Natural killer cell treated with Interleukin-12 subunit alpha and Interleukin-12 subunit beta and Interleukin-15 and Interleukin-18, amount 100 ng/mL, for 72 hours (primary cell): Measurements from ENCODE around the gene ANKRD1. TPM values are rescaled to one million over a fixed set of nuclear protein-coding genes. Genes with fewer than 3 reads are reported as not detected.
"Not testable (repeated sequence)": the region's sequence is repeated elsewhere in the genome, so short reads cannot be mapped to it uniquely, and the experiment has no call there.

ENCODE experiments used
- ATAC-seq, 2 donors: fragments of 150-1000 bp; cut with Tn5 transposase in 1 of 2; sonication (Bioruptor Pico), chemical (Tn5 transposase) in 1 of 2; 2 replicates each; pipeline ENCODE4 v1.10.0; 2021
- DNase-seq: peaks from one replicate; pipeline ENCODE4 v3.0.0; 2022; ENCODE audit warnings: low spot score
- H3K27ac Mint-ChIP-seq, 2 donors: 1 replicate in 1 of 2; 2 replicates in 1 of 2; pipeline ENCODE4 v1.8.0; 2022; ENCODE audit warnings: mixed read lengths in 2 of 2, mild to moderate bottlenecking in 1 of 2, moderate library complexity in 1 of 2
- H3K27me3 Mint-ChIP-seq, 2 donors: 1 replicate in 1 of 2; 2 replicates in 1 of 2; pipeline ENCODE4 v1.8.0; 2022; ENCODE audit warnings: mixed read lengths in 2 of 2
- H3K36me3 Mint-ChIP-seq: one replicate; pipeline ENCODE4 v1.8.0; 2022; ENCODE audit warnings: mixed read lengths
- H3K4me1 Mint-ChIP-seq, 2 donors: 1 replicate in 1 of 2; 2 replicates in 1 of 2; pipeline ENCODE4 v1.8.0; 2022; ENCODE audit warnings: low read depth in 2 of 2, mixed read lengths in 2 of 2, mild to moderate bottlenecking in 1 of 2
- H3K4me3 Mint-ChIP-seq: one replicate; pipeline ENCODE4 v1.8.0; 2022; ENCODE audit warnings: mixed read lengths
- H3K9me3 Mint-ChIP-seq: 2 replicates; pipeline ENCODE4 v1.8.0; 2022; ENCODE audit warnings: mixed read lengths
- total RNA-seq, 2 donors: library from RNA; stranded (reverse); gene quantifications; one replicate each; pipeline ENCODE4 v1.2.3, GENCODE V29; 2022

Gene ANKRD1
- total RNA-seq, 2 donors from 2014 or later, result not detected

DNA sequence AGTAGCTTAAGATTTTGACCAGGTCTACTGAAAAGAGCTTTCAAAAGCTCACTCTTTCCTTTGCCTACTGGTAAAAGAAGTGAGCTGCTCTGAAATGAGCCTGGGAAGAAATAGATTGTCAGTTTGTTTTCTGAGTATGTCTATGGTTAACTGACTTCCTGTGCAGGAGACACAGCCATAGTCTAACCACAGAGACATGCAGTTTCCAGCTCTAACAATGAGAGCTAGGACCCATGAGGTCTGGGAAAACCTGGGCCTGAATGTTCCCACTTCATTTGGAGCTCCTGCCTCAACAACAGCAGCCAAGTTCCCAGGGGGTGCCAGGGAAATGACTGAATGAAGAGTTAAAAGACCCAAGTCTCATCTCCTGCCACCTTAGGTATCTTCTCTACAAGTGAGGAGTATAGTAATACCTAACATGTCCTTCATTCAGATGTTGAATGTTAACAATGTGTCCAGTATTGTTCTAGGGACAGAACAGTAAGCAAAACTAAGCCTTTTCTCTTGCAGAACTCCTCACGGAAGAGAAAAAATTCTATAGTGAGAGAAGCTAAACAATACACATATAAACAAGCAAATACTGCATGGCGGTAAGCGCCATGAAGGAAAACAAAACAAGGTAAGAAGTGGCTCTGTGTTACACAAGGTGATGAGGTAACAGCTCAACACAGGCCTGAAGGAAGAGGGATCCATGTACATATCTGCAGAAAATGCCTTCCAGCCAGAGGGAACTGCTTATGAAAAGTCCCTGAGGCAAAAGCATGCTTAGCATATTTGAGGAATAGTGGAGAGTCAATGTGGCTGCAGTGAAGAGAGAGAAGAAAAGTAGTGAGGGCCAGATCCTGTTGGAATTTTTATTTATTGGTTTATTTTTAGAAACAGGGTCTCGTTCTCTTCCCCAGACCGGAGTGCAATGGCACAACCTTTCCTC, 26.4 kb upstream of the ANKRD1 start:
- H3K27ac Mint-ChIP-seq, result no peak overlapping the region
- H3K4me3 Mint-ChIP-seq, result no peak overlapping the region
- DNase-seq (no peak), ATAC-seq (peak in 1 of 2 donors; percentile 6)
- peaks cover 4 to 19% of the 10 kb centered on the region in 2 donors for H3K27me3 Mint-ChIP-seq
- H3K36me3 Mint-ChIP-seq, result peaks cover 2% of the 10 kb centered on the region
- no peaks in the 10 kb centered on the region for H3K9me3 Mint-ChIP-seq
- no peaks in the 10 kb centered on the region for H3K4me1 Mint-ChIP-seq

DNA sequence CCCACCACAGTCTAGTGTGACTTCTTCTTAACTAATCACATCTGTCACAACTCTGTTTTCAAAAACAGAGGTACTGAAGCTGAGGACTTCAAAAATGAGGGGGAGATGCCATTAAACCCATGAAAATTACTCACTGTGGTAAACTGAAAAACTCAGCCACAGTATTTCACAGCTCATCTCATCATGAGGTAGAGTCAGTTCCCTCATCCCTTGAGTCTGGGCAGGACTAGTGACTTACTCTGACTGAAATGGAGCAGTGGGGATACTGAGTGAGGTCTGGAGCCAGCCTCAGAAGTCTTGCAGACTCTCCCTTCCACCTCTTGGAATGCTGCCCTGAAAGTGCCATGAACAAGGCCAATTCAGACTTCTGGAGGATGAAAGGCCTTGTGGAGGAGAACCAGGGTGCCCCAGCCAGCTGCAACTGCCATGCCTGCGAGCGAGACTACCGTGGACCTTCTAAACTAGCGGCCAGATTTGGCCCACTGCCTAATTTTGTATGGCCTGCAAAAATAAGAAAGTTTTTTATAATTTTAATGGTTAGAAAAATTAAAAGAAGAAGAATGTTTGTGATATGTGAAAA, 24.7 kb upstream of the ANKRD1 start:
- Mint-ChIP-seq H3K27me3 (peaks cover 4 to 6% of the 10 kb centered on the region in 2 donors), H3K36me3 (no peaks in the 10 kb centered on the region), H3K9me3 (no peaks in the 10 kb centered on the region), H3K27ac (no peak overlapping the region), H3K4me3 (no peak overlapping the region), H3K4me1 (no peaks in the 10 kb centered on the region)
- no peak for ATAC-seq
- DNase-seq, result no peak

DNA sequence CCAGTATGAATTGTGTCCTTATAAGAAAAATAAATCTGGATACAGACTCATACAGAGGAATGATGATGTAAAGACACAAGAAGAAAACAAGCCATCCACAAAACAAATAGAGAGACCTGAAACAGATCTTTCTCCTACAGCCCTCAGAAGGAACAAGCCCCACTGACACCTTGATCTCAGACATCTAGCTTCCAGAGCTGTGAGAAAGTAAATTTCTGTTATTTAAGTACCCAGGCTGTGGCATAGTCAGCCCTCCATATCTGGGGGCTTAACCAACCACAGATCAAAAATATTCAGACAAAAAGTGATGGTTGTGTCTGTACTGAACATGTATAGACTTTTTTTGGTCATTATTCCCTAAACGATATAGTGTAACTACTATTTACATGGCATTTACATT, 23.9 kb upstream of the ANKRD1 start:
- Mint-ChIP-seq H3K9me3 (no peaks in the 10 kb centered on the region), H3K4me1 (no peaks in the 10 kb centered on the region), H3K36me3 (no peaks in the 10 kb centered on the region), H3K27ac (no peak overlapping the region), H3K27me3 (peaks cover 4 to 6% of the 10 kb centered on the region in 2 donors), H3K4me3 (no peak overlapping the region)
- no peak for DNase-seq
- no peak for ATAC-seq

DNA sequence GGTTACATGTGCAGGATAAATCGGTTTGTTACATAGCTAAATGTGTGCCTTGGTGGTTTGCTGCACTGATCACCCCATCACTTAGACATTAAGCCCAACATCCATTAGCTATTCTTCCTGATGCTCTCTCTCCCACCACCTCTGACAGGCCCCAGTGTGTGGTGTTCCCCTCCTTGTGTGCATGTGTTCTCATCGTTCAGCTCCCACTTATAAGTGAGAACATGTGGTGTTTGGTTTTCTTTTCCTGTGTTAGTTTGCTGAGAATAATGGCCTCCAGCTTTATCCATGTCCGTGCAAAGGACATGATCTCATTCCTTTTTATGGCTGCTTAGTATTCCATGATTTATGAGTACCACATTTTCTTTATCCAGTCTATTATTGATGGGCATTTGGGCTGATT, 22.1 kb upstream of the ANKRD1 start:
- not testable (repeated sequence) for ATAC-seq

DNA sequence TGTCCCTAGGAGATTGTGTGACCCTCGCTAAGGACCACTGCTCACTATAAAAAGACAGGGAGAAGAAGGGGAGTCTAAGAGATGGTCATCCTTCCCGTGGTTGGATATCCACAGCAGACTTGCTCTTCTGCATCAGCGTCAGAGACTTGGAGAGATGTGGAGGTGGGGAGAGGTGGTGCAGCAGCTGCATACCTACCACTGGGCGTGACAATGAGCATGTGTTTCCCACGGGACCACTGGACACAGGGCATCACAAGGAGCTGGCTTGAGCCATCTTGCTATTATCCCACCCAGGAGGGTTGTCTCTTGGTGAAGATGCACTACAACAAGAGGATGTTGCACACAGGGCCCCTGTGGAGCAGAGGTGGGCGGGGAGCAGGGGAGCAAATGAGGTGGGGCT, 18.8 kb upstream of the ANKRD1 start:
- Mint-ChIP-seq H3K9me3 (no peaks in the 10 kb centered on the region), H3K36me3 (no peaks in the 10 kb centered on the region), H3K27ac (no peak overlapping the region), H3K4me3 (no peak overlapping the region), H3K4me1 (no peaks in the 10 kb centered on the region), H3K27me3 (peaks cover 11 to 20% of the 10 kb centered on the region in 2 donors)
- ATAC-seq (no peak), DNase-seq (no peak)

More for the DNA sequence above, 22.1 kb upstream of the ANKRD1 start:
- H3K4me3 Mint-ChIP-seq, H3K9me3 Mint-ChIP-seq, H3K27me3 Mint-ChIP-seq, H3K4me1 Mint-ChIP-seq, DNase-seq, H3K36me3 Mint-ChIP-seq, H3K27ac Mint-ChIP-seq: not testable (repeated sequence)

DNA sequence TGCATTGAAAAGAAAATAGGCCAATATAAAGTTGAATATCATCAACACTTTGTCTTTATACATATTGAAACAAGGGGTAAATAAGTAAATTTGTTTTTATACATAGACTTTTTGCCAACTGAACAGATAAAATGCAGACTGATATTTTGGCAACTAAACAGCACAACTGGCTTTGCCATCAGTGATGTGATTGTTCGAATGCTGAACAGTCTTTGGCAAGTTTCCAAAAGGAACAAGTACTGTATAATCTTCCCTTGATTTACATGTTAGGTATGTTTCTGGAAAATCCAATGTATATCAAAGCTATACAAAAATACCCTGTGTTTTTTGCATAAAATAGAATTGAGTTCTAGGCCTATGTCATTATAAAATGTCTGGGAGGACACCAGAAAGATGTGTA, 18.2 kb upstream of the ANKRD1 start:
- DNase-seq (no peak), ATAC-seq (no peak)
- no peaks in the 10 kb centered on the region for H3K9me3 Mint-ChIP-seq
- H3K36me3 Mint-ChIP-seq, result no peaks in the 10 kb centered on the region
- peaks cover 11 to 21% of the 10 kb centered on the region in 2 donors for H3K27me3 Mint-ChIP-seq
- H3K4me3 Mint-ChIP-seq, result no peak overlapping the region
- no peaks in the 10 kb centered on the region for H3K4me1 Mint-ChIP-seq
- no peak overlapping the region for H3K27ac Mint-ChIP-seq

DNA sequence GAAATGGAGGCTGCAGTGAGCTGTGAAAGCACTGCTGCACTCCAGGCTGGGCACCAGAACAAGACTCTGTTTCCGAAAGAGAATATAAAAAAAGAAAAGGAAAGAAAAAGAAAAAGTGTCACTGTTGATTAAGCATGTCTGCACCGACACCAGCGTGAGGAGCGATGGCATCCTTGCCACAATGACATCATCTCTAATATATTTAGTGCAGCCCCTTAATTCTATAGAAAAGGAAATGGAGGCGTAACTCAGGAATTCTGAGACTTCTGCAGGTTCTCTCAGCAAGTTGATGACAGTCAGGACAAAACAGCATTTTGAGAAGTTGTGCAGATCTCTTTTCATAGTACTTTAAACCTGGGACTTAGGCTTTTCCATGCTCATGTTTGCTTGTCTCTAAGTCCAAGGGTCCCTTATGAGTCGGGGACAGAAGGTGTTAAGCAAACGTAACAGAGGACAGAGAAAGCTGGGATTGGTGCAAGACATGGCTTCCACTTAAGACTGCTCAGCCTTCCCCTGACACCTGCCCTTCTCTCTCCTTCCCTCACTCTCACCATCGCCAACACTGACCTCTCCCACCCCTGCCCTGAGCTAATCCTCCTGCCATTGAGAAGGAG, 16.9 kb upstream of the ANKRD1 start:
- peaks cover 9 to 19% of the 10 kb centered on the region in 2 donors for H3K27me3 Mint-ChIP-seq
- H3K9me3 Mint-ChIP-seq, result no peaks in the 10 kb centered on the region
- no peak overlapping the region for H3K27ac Mint-ChIP-seq
- ATAC-seq (no peak), DNase-seq (no peak)
- H3K4me3 Mint-ChIP-seq, result no peak overlapping the region
- H3K4me1 Mint-ChIP-seq, result no peaks in the 10 kb centered on the region
- H3K36me3 Mint-ChIP-seq, result no peaks in the 10 kb centered on the region

DNA sequence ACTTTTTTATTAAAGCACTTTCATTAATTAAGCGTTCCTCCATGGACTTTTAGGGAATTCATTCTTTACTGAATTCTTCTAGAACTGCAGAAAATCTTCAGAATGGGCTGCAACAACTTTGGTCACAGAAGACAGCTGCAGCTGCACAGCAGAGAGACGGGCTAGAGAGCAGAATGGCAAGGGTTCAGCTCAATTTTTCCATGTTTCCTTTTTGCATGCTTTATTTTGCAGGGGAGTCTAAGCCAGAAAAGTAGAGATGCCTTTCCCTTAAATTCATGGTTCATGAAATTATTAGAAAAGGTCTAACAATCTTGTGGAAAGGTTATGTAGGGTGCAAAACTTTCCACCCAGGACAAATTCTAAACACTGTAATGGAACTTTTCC, 15.4 kb upstream of the ANKRD1 start:
- no peaks in the 10 kb centered on the region for H3K4me1 Mint-ChIP-seq
- no peak for ATAC-seq
- H3K4me3 Mint-ChIP-seq, result no peak overlapping the region

DNA sequence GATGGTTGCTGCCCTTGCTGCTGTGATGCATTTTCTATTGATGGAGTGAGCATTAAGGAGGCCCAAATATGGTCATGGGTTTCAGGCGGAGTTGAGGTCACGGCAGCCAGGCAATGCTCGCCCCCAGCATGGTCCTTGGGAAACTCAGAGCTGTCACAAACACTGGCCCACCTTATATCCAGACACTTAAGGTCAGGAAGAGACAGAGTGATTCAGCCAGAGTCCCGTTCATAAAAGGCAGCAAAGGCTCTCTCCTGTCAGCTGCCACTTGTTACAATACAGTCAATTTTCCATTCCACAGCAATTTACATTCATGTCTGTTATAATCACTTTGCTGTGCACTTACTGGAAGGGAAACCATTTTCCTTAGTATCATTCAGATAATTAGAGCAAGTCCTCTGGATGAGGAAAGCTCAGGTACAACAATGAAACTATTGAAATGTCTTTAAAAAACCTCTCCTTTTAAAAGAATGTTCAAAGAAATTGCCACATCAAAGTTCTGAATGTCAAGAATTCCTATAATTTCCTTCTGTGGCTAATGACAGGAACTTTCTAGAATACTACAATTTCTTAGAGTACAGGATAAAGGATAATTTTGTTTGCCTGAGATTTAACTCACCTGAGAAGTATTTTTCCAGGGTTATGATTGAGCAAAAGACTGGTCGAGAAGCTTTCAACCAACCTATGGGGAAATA, 14.8 kb upstream of the ANKRD1 start:
- Mint-ChIP-seq H3K27me3 (peaks cover 18 to 27% of the 10 kb centered on the region in 2 donors), H3K27ac (no peak overlapping the region), H3K9me3 (no peaks in the 10 kb centered on the region), H3K4me1 (no peaks in the 10 kb centered on the region), H3K4me3 (no peak overlapping the region), H3K36me3 (no peaks in the 10 kb centered on the region)
- ATAC-seq (no peak), DNase-seq (no peak)

More for the DNA sequence above, 15.4 kb upstream of the ANKRD1 start:
- H3K9me3 Mint-ChIP-seq, result no peaks in the 10 kb centered on the region
- H3K27ac Mint-ChIP-seq, result no peak overlapping the region
- H3K27me3 Mint-ChIP-seq, result peaks cover 16 to 27% of the 10 kb centered on the region in 2 donors
- no peak for DNase-seq
- H3K36me3 Mint-ChIP-seq, result no peaks in the 10 kb centered on the region

DNA sequence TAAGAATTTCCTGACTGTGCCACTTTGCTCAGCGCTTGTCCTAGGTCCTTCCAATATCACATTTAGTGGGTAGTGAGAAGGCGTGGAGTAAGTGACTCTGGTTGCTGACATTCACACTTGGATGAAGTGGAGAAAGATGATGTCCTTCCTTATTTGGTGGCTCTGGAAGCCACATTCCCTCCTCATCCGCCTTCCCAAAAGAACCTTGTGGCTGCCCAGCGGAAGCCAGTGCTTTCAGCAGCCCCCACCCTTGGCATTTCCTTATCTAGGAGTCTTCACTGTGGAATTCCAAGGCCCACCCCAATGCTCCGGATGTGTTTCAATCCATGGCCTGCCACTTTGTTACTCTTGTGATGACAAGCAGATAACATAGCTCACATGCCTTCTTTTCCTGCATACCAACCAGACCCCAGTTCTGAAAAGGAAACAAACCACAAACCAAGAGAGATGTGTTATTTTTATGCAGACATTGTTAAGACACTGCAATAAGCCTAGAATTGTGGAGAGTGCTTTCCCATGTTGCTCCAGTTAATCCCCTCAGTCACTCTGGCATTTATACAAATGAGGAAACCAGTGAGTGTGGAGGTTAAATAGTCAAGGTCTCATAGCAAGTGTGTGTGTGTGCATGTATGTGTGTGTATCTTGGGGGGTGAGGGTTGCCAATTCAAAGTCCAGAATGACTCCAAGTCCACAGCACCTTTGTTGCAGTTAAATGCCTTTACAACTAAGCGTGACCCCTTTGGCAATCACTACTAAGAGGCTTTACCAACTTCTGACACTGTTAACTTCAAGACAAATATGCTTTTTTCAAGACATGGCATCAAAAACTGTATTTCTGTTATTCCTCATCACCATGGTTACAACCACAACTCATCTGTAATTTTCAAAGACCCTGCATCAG, 10.3 kb upstream of the ANKRD1 start:
- no peak for ATAC-seq
- no peak for DNase-seq
- peaks cover 25 to 58% of the 10 kb centered on the region in 2 donors for H3K27me3 Mint-ChIP-seq
- H3K9me3 Mint-ChIP-seq, result no peaks in the 10 kb centered on the region
- no peaks in the 10 kb centered on the region for H3K36me3 Mint-ChIP-seq
- no peaks in the 10 kb centered on the region for H3K4me1 Mint-ChIP-seq
- H3K4me3 Mint-ChIP-seq, result no peak overlapping the region
- no peak overlapping the region for H3K27ac Mint-ChIP-seq

DNA sequence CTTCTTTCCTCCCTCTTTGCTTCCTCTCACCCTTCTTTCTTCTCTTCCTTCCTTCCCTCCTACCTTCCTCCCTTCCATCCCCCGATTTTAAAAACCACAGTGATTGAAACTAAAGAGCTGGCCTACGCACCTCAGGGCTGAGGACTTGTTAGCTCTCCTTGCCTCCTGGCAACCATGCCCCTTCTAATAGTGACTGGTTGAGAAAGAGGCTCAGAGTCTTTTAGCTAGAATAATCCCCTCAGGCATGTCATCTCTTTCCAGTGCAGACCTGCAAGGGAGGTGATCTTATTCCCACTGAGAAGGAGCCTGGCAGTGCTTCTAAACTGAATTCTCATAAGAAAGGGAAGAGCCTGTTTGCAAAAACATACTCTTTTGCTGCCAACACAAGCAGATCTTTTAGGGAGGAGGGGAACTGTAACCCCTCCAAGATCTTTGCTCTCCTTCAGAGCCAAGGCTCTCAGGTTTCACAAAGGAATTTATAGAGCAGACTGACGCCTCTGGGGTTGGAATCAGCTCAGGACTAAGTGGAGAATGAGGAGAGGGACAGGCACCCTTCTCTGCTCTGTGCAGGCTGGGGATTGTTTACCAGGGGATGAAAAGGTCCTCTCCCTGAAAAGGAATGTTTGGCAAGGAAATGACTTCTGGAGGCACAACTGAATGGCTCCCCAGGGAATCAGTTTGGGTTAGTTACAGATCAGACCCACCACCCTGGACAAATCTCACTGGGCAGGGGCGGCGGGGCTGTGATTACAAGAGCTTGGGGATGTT, 9.4 kb upstream of the ANKRD1 start:
- ATAC-seq, result peak in 1 of 2 donors; percentile 48
- Mint-ChIP-seq H3K9me3 (no peaks in the 10 kb centered on the region), H3K4me1 (no peaks in the 10 kb centered on the region), H3K27me3 (peaks cover 22 to 50% of the 10 kb centered on the region in 2 donors), H3K27ac (no peak overlapping the region), H3K4me3 (no peak overlapping the region), H3K36me3 (no peaks in the 10 kb centered on the region)
- no peak for DNase-seq

DNA sequence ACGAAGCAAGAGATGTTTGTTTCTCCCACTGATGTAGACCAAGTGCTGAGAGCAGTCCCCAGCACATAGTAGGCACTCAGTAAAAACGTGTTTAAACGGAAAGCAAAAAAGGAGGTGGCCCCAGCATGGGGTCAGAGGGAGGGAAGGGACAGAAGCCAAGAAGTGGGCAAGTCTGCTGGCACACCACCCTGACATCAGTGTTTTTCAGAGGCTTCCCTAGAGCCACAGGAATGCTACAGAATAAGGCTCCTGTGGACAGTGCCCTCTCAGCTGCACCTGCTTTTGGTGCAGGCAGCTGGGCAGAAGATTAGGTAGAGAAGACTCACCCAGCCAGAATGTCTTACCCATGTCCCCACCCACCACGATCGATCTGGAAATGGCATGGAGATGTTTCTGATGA, 8.3 kb upstream of the ANKRD1 start:
- DNase-seq (no peak), ATAC-seq (no peak)
- Mint-ChIP-seq H3K4me1 (no peaks in the 10 kb centered on the region), H3K4me3 (no peak overlapping the region), H3K27me3 (peaks cover 19 to 44% of the 10 kb centered on the region in 2 donors), H3K36me3 (no peaks in the 10 kb centered on the region), H3K9me3 (no peaks in the 10 kb centered on the region), H3K27ac (no peak overlapping the region)
